DOHH2 (cell line): ENCODE data around the gene PLXND1.

Source experiments
- H3F3A ChIP-seq: fragments of 200-600 bp; sonication (generic), shearing (Covaris generic); 2 replicates; pipeline ENCODE4 v1.6.0; 2016; ENCODE audit warnings: antibody characterized with exemption, mild to moderate bottlenecking; ENCODE audit not compliant: control insufficient read depth, insufficient read depth
- H3K27ac ChIP-seq: fragments of 200-600 bp; sonication (generic); 2 replicates; pipeline ENCODE4 v1.5.1; 2014; ENCODE audit warnings: low read depth, mild to moderate bottlenecking, low read length, moderate library complexity
- H3K27me3 ChIP-seq: fragments of 200-600 bp; sonication (generic); 2 replicates; pipeline ENCODE4 v1.6.1; 2014; ENCODE audit warnings: mild to moderate bottlenecking, low read length, mixed read lengths; ENCODE audit not compliant: control insufficient read depth
- H3K36me3 ChIP-seq: fragments of 200-600 bp; sonication (generic); 2 replicates; pipeline ENCODE4 v1.6.1; 2014; ENCODE audit warnings: mild to moderate bottlenecking, low read length, moderate library complexity, mixed read lengths; ENCODE audit not compliant: control insufficient read depth
- H3K4me1 ChIP-seq: fragments of 200-600 bp; sonication (generic); 2 replicates; pipeline ENCODE4 v1.6.1; 2014; ENCODE audit warnings: mild to moderate bottlenecking, low read length, mixed read lengths; ENCODE audit not compliant: control insufficient read depth
- H3K4me2 ChIP-seq: fragments of 200-600 bp; sonication (generic); 2 replicates; pipeline ENCODE4 v1.6.0; 2014; ENCODE audit warnings: mild to moderate bottlenecking, low read length, moderate library complexity
- H3K4me3 ChIP-seq: fragments of 200-600 bp; sonication (generic); 2 replicates; pipeline ENCODE4 v1.5.1; 2014; ENCODE audit warnings: mild to moderate bottlenecking, low read length, mixed read lengths
- H3K79me2 ChIP-seq: fragments of 200-600 bp; sonication (generic); 2 replicates; pipeline ENCODE4 v1.6.1; 2014; ENCODE audit warnings: mild to moderate bottlenecking, low read length, mixed read lengths; ENCODE audit not compliant: control insufficient read depth
- H3K9me2 ChIP-seq: fragments of 200-600 bp; sonication (generic); replicated peaks from 2 replicates; pipeline ENCODE4 v1.6.1; 2014; ENCODE audit warnings: mild to moderate bottlenecking, low read length, mixed read lengths; ENCODE audit not compliant: control insufficient read depth
- H3K9me3 ChIP-seq: fragments of 200-600 bp; sonication (generic); 2 replicates; pipeline ENCODE4 v1.6.1; 2014; ENCODE audit warnings: antibody characterized with exemption, low read length, mixed read lengths; ENCODE audit not compliant: control insufficient read depth, insufficient read depth
- H4K20me1 ChIP-seq: fragments of 200-600 bp; sonication (generic); 2 replicates; pipeline ENCODE4 v1.6.0; 2014; ENCODE audit warnings: low read depth, mild to moderate bottlenecking, antibody characterized with exemption, low read length, moderate library complexity; ENCODE audit not compliant: control insufficient read depth, insufficient read depth
- EZH2phosphoT487 ChIP-seq: fragments of 200-600 bp; sonication (generic); IDR thresholded peaks from 2 replicates; pipeline ENCODE4 v1.6.1; 2017; ENCODE audit warnings: borderline replicate concordance, mild to moderate bottlenecking, antibody characterized with exemption, low read length, moderate library complexity, mixed read lengths
- TF ChIP-seq, protein P1 (sequence below): fragments of 200-600 bp; sonication (generic); IDR thresholded peaks from one replicate; pipeline ENCODE4 v1.5.1; 2014; ENCODE audit warnings: antibody characterized with exemption, mild to moderate bottlenecking, low read depth, low read length; ENCODE audit not compliant: poor library complexity, severe bottlenecking

Gene PLXND1

DNA sequence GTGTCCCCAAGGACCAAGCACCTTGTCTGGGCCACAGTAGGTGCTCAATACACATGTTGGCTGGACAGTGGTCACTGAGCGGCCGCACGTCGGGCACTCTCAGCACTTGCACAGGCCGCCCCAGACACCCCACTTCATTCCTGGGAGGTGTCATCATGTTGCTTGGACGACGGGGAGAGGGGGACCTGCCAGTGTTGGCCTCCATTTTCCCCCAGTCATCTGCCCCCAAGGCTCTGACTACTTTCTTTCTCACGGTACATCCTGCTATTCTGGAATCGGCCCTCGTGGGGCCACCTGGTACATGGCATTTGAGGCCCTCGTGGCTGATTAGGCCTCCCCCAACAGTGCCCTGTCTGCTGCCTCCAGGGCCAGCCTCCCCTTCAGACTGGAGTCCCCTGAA, 79.2 kb downstream of the PLXND1 start:
- no peaks in the 10 kb centered on the region for H3K79me2 ChIP-seq
- H3K4me1 ChIP-seq = peaks cover 13% of the 10 kb centered on the region
- no peaks in the 10 kb centered on the region for H4K20me1 ChIP-seq
- H3K4me2 ChIP-seq = no peak overlapping the region
- no peak overlapping the region for H3K4me3 ChIP-seq
- H3K9me2 ChIP-seq = no peaks in the 10 kb centered on the region
- no peaks in the 10 kb centered on the region for H3K9me3 ChIP-seq
- TF ChIP-seq, protein P1, sequence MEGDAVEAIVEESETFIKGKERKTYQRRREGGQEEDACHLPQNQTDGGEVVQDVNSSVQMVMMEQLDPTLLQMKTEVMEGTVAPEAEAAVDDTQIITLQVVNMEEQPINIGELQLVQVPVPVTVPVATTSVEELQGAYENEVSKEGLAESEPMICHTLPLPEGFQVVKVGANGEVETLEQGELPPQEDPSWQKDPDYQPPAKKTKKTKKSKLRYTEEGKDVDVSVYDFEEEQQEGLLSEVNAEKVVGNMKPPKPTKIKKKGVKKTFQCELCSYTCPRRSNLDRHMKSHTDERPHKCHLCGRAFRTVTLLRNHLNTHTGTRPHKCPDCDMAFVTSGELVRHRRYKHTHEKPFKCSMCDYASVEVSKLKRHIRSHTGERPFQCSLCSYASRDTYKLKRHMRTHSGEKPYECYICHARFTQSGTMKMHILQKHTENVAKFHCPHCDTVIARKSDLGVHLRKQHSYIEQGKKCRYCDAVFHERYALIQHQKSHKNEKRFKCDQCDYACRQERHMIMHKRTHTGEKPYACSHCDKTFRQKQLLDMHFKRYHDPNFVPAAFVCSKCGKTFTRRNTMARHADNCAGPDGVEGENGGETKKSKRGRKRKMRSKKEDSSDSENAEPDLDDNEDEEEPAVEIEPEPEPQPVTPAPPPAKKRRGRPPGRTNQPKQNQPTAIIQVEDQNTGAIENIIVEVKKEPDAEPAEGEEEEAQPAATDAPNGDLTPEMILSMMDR = no peak
- no peak for TF ChIP-seq EZH2phosphoT487
- no peaks in the 10 kb centered on the region for H3K36me3 ChIP-seq
- H3F3A ChIP-seq = no peaks in the 10 kb centered on the region
- H3K27me3 ChIP-seq = no peaks in the 10 kb centered on the region
- H3K27ac ChIP-seq = no peak overlapping the region

DNA sequence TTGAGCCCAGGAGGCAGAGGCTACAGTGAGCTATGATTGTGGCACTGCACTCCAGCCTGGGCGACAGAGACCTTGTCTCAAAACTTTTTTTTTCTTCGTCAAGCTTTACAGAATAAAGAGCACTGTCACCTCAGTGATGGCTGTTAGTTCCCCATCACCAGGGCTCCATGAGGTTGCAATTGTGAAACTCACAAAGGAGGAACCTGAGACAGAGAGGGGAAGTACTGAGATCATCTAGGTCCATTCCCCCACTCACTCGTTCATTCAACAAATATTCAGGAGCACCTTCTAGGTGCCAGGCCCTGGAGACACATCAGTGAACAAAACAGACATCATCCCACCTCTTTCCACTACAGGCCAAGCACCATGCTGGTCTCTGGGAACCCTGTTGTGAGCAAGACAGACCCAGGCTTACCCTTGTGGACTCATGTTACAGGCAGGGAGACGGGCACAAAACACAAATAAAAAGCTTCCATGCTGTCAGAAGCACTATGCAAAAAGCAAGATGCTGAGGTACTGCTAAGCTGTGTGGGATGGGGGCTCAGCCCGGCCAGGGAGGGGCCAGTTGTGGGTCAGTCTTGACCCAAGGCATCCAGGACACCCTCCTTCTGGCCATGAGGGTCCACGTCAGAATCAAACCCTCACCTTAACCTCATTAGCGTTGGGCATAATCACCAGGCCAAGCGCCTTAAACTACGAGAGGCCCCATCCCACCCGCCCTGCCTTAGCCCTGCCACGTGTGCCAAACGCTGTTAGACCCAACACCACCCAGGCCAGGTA, 80.2 kb downstream of the PLXND1 start:
- Histone ChIP-seq H3K79me2 (no peaks in the 10 kb centered on the region), H3K9me3 (no peaks in the 10 kb centered on the region), H3F3A (no peaks in the 10 kb centered on the region), H3K4me3 (no peak overlapping the region), H3K4me2 (peak overlapping the region; percentile 55), H3K27ac (no peak overlapping the region), H4K20me1 (no peaks in the 10 kb centered on the region), H3K27me3 (no peaks in the 10 kb centered on the region), H3K9me2 (no peaks in the 10 kb centered on the region), H3K36me3 (no peaks in the 10 kb centered on the region), H3K4me1 (peaks cover 13% of the 10 kb centered on the region)
- TF ChIP-seq, protein P1 = no peak
- no peak for TF ChIP-seq EZH2phosphoT487

DNA sequence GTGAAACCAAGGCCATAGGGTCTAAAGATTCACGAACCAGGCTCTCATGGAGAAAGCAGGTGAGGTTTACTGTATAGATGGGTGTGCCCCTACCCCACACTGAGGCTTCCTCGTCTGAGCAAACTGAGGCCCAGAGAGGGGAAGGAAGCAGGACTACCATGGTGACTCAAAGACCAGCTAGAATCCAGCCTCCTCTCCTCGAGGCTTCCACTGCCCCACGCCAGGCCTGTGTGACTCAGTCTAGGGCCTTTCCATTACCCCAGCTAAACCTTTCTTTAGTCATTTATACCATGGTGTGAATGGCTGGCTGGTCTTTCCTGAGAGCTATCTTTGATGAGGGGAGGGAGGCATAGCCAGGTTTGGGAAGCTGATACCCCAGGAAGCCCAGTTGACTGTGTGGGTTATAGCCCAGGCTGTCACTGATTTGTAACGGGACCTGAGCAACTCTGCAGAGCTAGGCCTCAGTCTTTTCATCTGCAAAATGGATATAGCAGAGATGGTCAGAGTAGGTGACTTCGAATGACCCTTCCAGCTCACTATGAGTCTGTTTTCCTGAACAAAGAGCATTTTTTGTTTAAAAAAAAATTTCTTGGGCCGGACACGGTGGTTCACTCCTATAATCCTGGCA, 81.0 kb downstream of the PLXND1 start:
- Histone ChIP-seq H3K9me3 (no peaks in the 10 kb centered on the region), H3K79me2 (no peaks in the 10 kb centered on the region), H3K4me1 (peaks cover 13% of the 10 kb centered on the region), H4K20me1 (no peaks in the 10 kb centered on the region), H3K27ac (no peak overlapping the region), H3K4me2 (peak overlapping the region; percentile 55), H3K36me3 (no peaks in the 10 kb centered on the region), H3K27me3 (no peaks in the 10 kb centered on the region), H3K9me2 (no peaks in the 10 kb centered on the region), H3K4me3 (no peak overlapping the region), H3F3A (no peaks in the 10 kb centered on the region)
- TF ChIP-seq, protein P1 = no peak
- no peak for TF ChIP-seq EZH2phosphoT487
